HepG2 (cell line): ENCODE measurements around the gene PTGIR. TPM values are rescaled to one million over a fixed set of nuclear protein-coding genes. Genes with fewer than 3 reads are reported as not detected.

ENCODE experiments used
- ELF3 ChIP-seq: IDR thresholded peaks from 2 replicates; pipeline ENCODE4 v1.6.1; 2016; ENCODE audit warnings: missing genetic modification reagents, missing compliant biosample characterization
- HMGXB4 ChIP-seq, 2 experiments: sonication (generic) in 1 of 2; formaldehyde crosslinking in 1 of 2; IDR thresholded peaks; 2 replicates each; pipeline versions ENCODE4 v1.4.0 to v1.6.1; 2018 to 2020; ENCODE audit warnings: missing genetic modification reagents in 2 of 2, borderline replicate concordance in 1 of 2, low read depth in 1 of 2, mild to moderate bottlenecking in 1 of 2, missing biosample characterization in 1 of 2
- HNF1B ChIP-seq: sonication (generic); formaldehyde crosslinking; IDR thresholded peaks from 2 replicates; pipeline ENCODE4 v1.5.1; 2020; ENCODE audit warnings: mild to moderate bottlenecking, moderate library complexity, missing genetic modification reagents
- MIXL1 ChIP-seq: IDR thresholded peaks from 2 replicates; pipeline ENCODE4 v1.6.1; 2016
- MYPOP ChIP-seq: sonication (generic); formaldehyde crosslinking; IDR thresholded peaks from 2 replicates; pipeline ENCODE4 v1.8.1; 2023; ENCODE audit warnings: mild to moderate bottlenecking, moderate library complexity, missing genetic modification reagents
- NFIB ChIP-seq: sonication (generic); formaldehyde crosslinking; IDR thresholded peaks from 2 replicates; pipeline ENCODE4 v1.9.0; 2021; ENCODE audit warnings: missing genetic modification reagents, mild to moderate bottlenecking, borderline replicate concordance
- THYN1 ChIP-seq: sonication (generic); formaldehyde crosslinking; IDR thresholded peaks from 2 replicates; pipeline ENCODE4 v1.8.1; 2023; ENCODE audit warnings: low read depth, mild to moderate bottlenecking, moderate library complexity, missing genetic modification reagents, borderline replicate concordance
- ZHX1 ChIP-seq: sonication (generic); formaldehyde crosslinking; IDR thresholded peaks from 2 replicates; pipeline ENCODE4 v1.8.1; 2022; ENCODE audit warnings: low read depth, mild to moderate bottlenecking, missing genetic modification reagents
- ZKSCAN8 ChIP-seq: IDR thresholded peaks from 2 replicates; pipeline ENCODE4 v1.6.1; 2016; ENCODE audit warnings: borderline replicate concordance, missing genetic modification reagents, missing compliant biosample characterization
- ZNF263 ChIP-seq: sonication (generic); formaldehyde crosslinking; IDR thresholded peaks from 2 replicates; pipeline ENCODE4 v1.4.0; 2020; ENCODE audit warnings: missing genetic modification reagents
- ZNF292 ChIP-seq: sonication (generic); formaldehyde crosslinking; IDR thresholded peaks from 2 replicates; pipeline ENCODE4 v1.8.1; 2022; ENCODE audit warnings: mild to moderate bottlenecking, low read depth, missing genetic modification reagents, borderline replicate concordance
- ZNF710 ChIP-seq: sonication (generic); formaldehyde crosslinking; IDR thresholded peaks from 2 replicates; pipeline ENCODE4 v1.5.0; 2020; ENCODE audit warnings: mild to moderate bottlenecking, missing genetic modification reagents, borderline replicate concordance
- polyA plus RNA-seq, 8 experiments: library from polyadenylated mRNA; depleted of rRNA in 3 of 8; stranded (reverse) in 7 of 8; unstranded in 1 of 8; fragments of >200 nt; fragmentation: Illumina TruSeq in 4 of 8; extraction: Trizol in 4 of 8; gene quantifications; 2 replicates each; pipeline versions ENCODE4 v1.2.1 to v1.2.3, GENCODE V29; 2011 to 2016; ENCODE audit warnings: low read depth in 4 of 8, missing spikeins in 1 of 8, mixed read lengths in 1 of 8; ENCODE audit not compliant: insufficient read depth in 1 of 8
- total RNA-seq, 5 experiments: library from RNA; depleted of rRNA; stranded (reverse); fragments of >200 nt; fragmentation: Illumina TruSeq; extraction: Trizol; gene quantifications; 2 replicates each; pipeline ENCODE4 v1.2.3, GENCODE V29; 2016; ENCODE audit warnings: low read depth in 1 of 5

The PTGIR gene
- total and polyA plus RNA-seq, 2 of the 13 experiments (the other 11 are each of a cell fraction or from before 2014, with no cell fraction given): not detected

GRCh38 chr19:46661735-46662592 is 37.1 kb upstream of the PTGIR start (continued):
- peak in 1 of 2 experiments; percentile 42; a peak in 2 of 4 replicates for TF ChIP-seq HMGXB4 (CRISPR knock-in tag; IDR thresholded peaks at IDR 0.05; ENCODE audit: borderline replicate concordance in 1 of 2, low read depth in 1 of 2)
- no peak for TF ChIP-seq ZNF292 (CRISPR knock-in tag)
- no peak for TF ChIP-seq ZHX1 (CRISPR knock-in tag)
- no peak for TF ChIP-seq NFIB (CRISPR knock-in tag)
- no peak for TF ChIP-seq ZNF710 (CRISPR knock-in tag)
- TF ChIP-seq ZKSCAN8 (CRISPR knock-in tag): no peak
- peak; percentile 81 for TF ChIP-seq ZNF263 (CRISPR knock-in tag)
- TF ChIP-seq THYN1: no peak
- TF ChIP-seq ELF3 (CRISPR knock-in tag): 0 out of 2 replicates have a peak, but pooled peaks have one; percentile 22
- TF ChIP-seq HNF1B: 0 out of 2 replicates have a peak, but pooled peaks have one; percentile 50
- TF ChIP-seq MYPOP: 0 out of 2 replicates have a peak, but pooled peaks have one; percentile 30
- TF ChIP-seq MIXL1: 0 out of 2 replicates have a peak, but pooled peaks have one; percentile 4
